PFSK-1 (cell line): ENCODE measurements around the gene VEGFC.

ENCODE experiments used
- FOXP2 ChIP-seq: optimal IDR thresholded peaks from 2 replicates; pipeline ENCODE3; 2011; ENCODE audit warnings: borderline replicate concordance, control low read depth, inconsistent platforms; ENCODE audit not compliant: insufficient read depth; ENCODE audit errors: extremely low read length, extremely low read depth
- POLR2AphosphoS5 ChIP-seq: IDR thresholded peaks from 2 replicates; pipeline ENCODE4 v1.6.1; 2012; ENCODE audit warnings: low read depth, mild to moderate bottlenecking, control low read depth, low read length, moderate library complexity
- SIN3A ChIP-seq: IDR thresholded peaks from 2 replicates; pipeline ENCODE4 v1.6.1; 2012; ENCODE audit warnings: mild to moderate bottlenecking, low read length, moderate library complexity, borderline replicate concordance; ENCODE audit not compliant: insufficient read depth
- TAF1 ChIP-seq: IDR thresholded peaks from 2 replicates; pipeline ENCODE4 v1.6.1; 2012; ENCODE audit warnings: low read length, control low read depth, borderline replicate concordance; ENCODE audit not compliant: insufficient read depth
- TF ChIP-seq, protein P1 (sequence below), 2 experiments: IDR thresholded peaks; 2 replicates each; pipeline versions ENCODE4 v1.6.1 to v1.8.0; 2011 to 2012; ENCODE audit warnings: low read depth in 2 of 2, low read length in 2 of 2, control low read depth in 1 of 2, inconsistent platforms in 1 of 2, mild to moderate bottlenecking in 1 of 2, moderate library complexity in 1 of 2; ENCODE audit not compliant: insufficient read depth in 1 of 2

VEGFC gene

DNA sequence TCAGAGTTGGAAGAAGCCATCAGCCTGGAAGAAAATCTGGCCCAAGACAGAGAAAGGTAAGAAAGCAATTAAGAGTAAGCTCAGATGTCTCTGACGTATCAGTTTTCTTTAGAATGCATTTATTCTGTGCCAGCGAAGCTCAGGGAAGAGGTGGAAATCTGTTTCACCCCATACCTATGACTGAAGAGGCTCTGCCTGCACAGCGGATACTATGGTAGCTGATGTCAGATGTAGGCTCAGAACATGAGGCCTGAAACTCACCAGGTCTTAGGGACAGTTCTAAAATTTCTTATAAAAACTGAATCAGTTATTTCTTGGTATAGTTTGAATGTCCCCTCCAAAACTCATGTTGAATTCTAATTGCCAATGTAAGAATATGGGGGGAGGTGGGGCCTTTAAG is 30.9 kb downstream of the VEGFC start:
- TF ChIP-seq, protein P1, sequence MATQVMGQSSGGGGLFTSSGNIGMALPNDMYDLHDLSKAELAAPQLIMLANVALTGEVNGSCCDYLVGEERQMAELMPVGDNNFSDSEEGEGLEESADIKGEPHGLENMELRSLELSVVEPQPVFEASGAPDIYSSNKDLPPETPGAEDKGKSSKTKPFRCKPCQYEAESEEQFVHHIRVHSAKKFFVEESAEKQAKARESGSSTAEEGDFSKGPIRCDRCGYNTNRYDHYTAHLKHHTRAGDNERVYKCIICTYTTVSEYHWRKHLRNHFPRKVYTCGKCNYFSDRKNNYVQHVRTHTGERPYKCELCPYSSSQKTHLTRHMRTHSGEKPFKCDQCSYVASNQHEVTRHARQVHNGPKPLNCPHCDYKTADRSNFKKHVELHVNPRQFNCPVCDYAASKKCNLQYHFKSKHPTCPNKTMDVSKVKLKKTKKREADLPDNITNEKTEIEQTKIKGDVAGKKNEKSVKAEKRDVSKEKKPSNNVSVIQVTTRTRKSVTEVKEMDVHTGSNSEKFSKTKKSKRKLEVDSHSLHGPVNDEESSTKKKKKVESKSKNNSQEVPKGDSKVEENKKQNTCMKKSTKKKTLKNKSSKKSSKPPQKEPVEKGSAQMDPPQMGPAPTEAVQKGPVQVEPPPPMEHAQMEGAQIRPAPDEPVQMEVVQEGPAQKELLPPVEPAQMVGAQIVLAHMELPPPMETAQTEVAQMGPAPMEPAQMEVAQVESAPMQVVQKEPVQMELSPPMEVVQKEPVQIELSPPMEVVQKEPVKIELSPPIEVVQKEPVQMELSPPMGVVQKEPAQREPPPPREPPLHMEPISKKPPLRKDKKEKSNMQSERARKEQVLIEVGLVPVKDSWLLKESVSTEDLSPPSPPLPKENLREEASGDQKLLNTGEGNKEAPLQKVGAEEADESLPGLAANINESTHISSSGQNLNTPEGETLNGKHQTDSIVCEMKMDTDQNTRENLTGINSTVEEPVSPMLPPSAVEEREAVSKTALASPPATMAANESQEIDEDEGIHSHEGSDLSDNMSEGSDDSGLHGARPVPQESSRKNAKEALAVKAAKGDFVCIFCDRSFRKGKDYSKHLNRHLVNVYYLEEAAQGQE (IDR thresholded peaks at IDR 0.05; ENCODE audit: insufficient read depth in 1 of 2, low read depth in 2 of 2, low read length in 2 of 2), result no peak
- TF ChIP-seq POLR2AphosphoS5, result no peak
- no peak for TF ChIP-seq TAF1
- no peak for TF ChIP-seq SIN3A
- TF ChIP-seq FOXP2, result no peak

DNA sequence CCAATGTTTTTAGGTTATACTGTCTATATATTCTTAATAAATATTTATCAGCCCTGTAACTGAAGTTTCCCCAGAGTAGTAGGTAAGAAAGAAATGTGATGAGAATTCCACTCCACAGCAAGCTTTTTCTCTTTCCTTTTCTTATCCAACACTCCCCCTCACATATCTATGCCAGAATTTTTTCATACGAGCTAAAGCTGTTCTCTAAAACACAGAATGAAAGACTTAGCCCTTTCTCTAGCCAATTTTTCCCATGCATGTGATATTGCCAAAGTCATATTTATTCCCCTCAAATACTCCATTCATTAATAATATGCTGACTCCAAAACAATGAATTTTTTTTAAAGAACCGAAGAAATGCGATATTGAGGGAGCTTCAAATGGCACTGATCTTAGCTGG is 32.3 kb downstream of the VEGFC start:
- TF ChIP-seq TAF1, result no peak
- TF ChIP-seq SIN3A, result no peak
- TF ChIP-seq, protein P1 (IDR thresholded peaks at IDR 0.05; ENCODE audit: insufficient read depth in 1 of 2, low read depth in 2 of 2, low read length in 2 of 2), result no peak
- TF ChIP-seq POLR2AphosphoS5, result no peak
- no peak for TF ChIP-seq FOXP2

DNA sequence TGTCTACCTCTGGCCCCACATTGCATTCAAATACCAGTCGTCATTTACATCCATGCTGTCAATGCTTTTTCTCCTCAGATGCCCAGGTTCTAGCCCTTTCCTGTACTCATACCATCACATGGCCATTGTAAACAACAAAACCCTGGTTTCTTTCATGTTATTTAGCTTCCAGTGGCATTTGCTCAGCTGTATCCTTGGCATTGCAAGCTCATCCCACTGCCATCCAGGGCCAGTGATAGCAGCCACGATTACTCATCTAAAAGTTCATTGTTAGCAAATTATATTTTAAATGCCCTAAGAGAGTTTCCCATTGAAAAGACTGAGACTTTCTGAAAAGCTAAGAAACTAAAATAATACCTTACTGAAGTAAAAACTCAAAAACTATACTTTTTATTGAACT is 34.0 kb downstream of the VEGFC start:
- TF ChIP-seq TAF1 (no peak), SIN3A (no peak), FOXP2 (no peak)
- TF ChIP-seq, protein P1 (IDR thresholded peaks at IDR 0.05; ENCODE audit: insufficient read depth in 1 of 2, low read depth in 2 of 2, low read length in 2 of 2), result no peak

DNA sequence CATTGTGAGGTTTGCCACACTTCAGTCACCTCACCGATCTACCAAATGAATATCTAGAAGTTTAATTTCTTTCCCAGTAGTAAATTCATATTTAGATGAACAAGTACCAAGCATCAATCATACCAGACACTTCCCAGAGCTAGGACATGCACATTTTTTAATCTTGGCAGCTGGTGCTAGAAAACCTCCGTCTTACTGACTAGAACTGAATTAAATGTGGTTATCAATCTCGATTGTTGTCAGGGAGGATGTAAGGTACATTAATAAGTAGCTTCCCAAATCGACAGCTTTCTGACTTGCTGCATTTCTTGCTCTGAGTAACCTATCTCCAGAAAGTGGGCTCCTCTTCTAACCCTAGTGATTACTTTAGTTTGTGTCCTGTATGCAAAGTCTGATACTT is 34.4 kb downstream of the VEGFC start:
- TF ChIP-seq, protein P1 (IDR thresholded peaks at IDR 0.05; ENCODE audit: insufficient read depth in 1 of 2, low read depth in 2 of 2, low read length in 2 of 2), result no peak
- TF ChIP-seq FOXP2 (no peak), POLR2AphosphoS5 (no peak), TAF1 (no peak), SIN3A (no peak)

DNA sequence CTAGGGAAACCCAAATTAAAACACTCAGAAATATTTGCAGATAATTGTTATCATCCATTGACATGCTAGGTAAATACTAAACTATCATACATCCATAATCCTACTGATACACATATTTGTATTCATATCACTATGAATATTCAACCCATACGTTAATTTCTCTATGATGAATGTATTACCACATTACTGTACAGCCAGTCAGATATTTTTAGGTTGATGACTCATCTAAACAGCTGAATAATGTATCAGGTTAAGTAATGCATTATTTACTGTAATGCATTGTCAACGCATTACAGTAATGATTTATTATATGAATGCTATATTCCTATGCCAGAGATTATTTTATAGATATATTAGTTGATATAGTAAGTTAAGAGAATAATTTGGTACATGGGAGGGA is 37.1 kb downstream of the VEGFC start:
- TF ChIP-seq POLR2AphosphoS5 (no peak), FOXP2 (no peak), SIN3A (no peak)
- TF ChIP-seq, protein P1 (IDR thresholded peaks at IDR 0.05; ENCODE audit: insufficient read depth in 1 of 2, low read depth in 2 of 2, low read length in 2 of 2), result no peak
